Fibroblast of skin of abdomen (primary cell): ENCODE data around the gene HDAC5.

Experiments used
- DNase-seq: peaks from one replicate; pipeline ENCODE4 v3.0.0-alpha.2; 2013

HDAC5 gene

GRCh38 chr17:44086364-44087311, 36.8 kb downstream of the HDAC5 start:
- peak; percentile 95 for DNase-seq

GRCh38 chr17:44085908-44086307, 37.5 kb downstream of the HDAC5 start:
- DNase-seq, result no peak

GRCh38 chr17:44084921-44085320, 38.5 kb downstream of the HDAC5 start:
- no peak for DNase-seq

GRCh38 chr17:44084131-44084538, 39.3 kb downstream of the HDAC5 start:
- no peak for DNase-seq

GRCh38 chr17:44083250-44083849, 40.1 kb downstream of the HDAC5 start:
- no peak for DNase-seq

- DNase-seq, result no peak
Observed at GRCh38 chr17:44082256-44082927, 41.0 kb downstream of the HDAC5 start.

- no peak for DNase-seq
Observed at GRCh38 chr17:44081681-44082080, 41.8 kb downstream of the HDAC5 start.

GRCh38 chr17:44079877-44080821, 43.3 kb downstream of the HDAC5 start:
- no peak for DNase-seq

GRCh38 chr17:44078412-44078811, 45.0 kb downstream of the HDAC5 start:
- DNase-seq, result no peak

- no peak for DNase-seq
Observed at GRCh38 chr17:44077595-44077909, 45.9 kb downstream of the HDAC5 start.

GRCh38 chr17:44076716-44077594, 46.5 kb downstream of the HDAC5 start:
- DNase-seq, result no peak

GRCh38 chr17:44075598-44076293, 47.7 kb downstream of the HDAC5 start:
- DNase-seq, result no peak

- no peak for DNase-seq
Observed at GRCh38 chr17:44074911-44075285, 48.5 kb downstream of the HDAC5 start.

GRCh38 chr17:44074231-44074910, 49.1 kb downstream of the HDAC5 start:
- no peak for DNase-seq

GRCh38 chr17:44071772-44072171, 51.7 kb downstream of the HDAC5 start:
- DNase-seq, result no peak

GRCh38 chr17:44071198-44071520, 52.3 kb downstream of the HDAC5 start:
- peak; percentile 82 for DNase-seq

- DNase-seq, result peak; percentile 99
Observed at GRCh38 chr17:44070455-44071197, 52.8 kb downstream of the HDAC5 start, which contains the start of gene G6PC3. Gene G6PC3 (plus strand): TSS chr17:44070735. CDS start chr17:44070966, 231 bp downstream.

- peak; percentile 26 for DNase-seq
Observed at GRCh38 chr17:44069974-44070454, 53.4 kb downstream of the HDAC5 start.

GRCh38 chr17:44067545-44067940, 55.9 kb downstream of the HDAC5 start:
- DNase-seq, result no peak
